A204.1 (cell line): ENCODE data around the gene VPS37D.
"Not testable (repeated sequence)": the region's sequence is repeated elsewhere in the genome, so short reads cannot be mapped to it uniquely, and the experiment has no call there.

Experiments
- FAIRE-seq: peaks from 2 replicates; lab custom pipeline; 2012; peaks lifted over from hg19 to GRCh38; lab: Jason Lieb, UNC

Gene VPS37D

DNA sequence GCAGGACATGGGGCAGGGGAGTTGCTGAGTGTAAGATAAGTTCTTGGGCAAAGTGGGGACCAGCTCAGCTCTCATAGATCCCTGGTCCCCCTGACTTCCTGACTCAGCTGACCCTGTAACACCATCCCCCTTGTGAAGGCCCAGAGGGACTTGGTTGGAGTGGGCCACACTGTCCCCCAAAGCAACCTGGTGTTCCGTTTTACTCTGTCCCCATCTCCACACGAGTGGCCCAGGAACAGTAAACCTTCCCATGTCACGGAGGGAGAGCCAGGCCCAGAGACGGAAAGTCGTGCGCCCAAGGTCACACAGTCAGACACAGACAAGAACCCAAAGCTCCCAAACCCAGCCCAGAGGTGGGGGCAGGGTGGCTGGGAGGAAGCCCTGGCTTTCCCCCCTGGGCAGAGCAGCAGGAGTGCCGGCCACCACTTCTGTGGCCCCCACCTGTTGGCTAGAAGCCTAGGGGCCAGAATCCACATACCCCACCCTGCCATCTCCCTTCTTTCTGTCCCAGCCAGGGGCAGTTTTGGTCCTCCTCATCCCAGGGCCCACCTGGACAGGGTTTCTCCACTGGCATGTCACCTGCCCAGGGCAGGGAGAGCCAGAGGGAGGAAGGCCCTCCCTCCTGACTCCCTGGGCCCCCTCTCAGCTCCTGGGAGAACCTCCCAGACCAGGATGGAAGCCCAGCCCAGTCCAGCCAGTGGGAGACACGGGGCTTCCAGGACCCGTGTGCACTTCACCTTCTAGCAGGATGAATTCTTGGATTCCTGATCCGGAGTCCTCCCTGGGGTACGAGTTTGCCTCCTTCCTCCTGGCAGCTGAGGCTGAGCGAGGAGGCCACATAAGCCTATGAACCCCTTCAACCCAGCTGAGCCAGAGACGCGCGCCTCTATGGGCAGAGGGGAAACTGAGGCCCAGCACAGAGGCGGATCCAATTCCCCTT, 20.6 kb upstream of the VPS37D start:
- FAIRE-seq = no peak

DNA sequence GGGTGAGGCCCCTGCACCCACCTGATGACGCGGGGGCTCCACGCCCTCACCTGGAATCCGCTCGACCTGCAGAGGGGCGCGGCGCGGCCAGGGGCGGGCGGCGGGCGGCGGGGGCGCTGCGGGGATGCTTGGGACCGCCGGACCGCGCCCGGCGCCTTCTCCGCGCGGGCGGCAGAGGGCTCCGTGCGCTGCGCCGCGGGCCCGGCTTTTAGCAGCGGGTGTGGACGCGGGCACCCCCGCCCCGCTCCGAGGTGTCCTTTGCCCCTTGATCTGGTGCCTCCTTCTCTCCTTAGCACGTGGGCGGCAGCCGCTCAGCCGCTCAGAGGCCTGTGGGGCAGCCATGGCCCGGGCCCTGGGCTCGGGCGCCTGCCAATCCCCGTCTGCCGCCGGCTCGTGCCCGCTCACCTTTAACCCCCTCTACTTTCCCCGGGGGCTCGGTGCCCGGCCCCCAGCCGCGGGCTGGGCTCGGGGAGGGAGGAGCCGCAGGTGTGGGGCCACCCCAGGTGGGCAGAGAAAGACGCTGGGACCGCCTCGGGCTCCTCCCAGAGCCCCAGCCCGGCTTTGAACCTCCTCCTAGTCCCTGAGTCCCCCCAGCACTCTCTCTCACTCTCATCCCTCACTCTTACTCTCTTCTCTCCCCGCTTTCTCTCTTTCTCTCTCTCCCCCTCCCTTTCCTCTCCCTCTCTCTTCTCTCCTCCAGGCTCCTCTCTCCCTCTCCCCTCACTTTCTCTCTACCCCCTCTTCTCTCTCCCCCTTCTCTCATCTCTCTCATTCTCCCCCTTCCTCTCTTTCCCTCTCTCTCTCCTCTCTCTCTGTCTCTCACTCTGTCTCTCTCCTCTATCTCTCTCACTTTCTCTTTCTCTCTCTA, 19.7 kb upstream of the VPS37D start:
- no peak for FAIRE-seq

DNA sequence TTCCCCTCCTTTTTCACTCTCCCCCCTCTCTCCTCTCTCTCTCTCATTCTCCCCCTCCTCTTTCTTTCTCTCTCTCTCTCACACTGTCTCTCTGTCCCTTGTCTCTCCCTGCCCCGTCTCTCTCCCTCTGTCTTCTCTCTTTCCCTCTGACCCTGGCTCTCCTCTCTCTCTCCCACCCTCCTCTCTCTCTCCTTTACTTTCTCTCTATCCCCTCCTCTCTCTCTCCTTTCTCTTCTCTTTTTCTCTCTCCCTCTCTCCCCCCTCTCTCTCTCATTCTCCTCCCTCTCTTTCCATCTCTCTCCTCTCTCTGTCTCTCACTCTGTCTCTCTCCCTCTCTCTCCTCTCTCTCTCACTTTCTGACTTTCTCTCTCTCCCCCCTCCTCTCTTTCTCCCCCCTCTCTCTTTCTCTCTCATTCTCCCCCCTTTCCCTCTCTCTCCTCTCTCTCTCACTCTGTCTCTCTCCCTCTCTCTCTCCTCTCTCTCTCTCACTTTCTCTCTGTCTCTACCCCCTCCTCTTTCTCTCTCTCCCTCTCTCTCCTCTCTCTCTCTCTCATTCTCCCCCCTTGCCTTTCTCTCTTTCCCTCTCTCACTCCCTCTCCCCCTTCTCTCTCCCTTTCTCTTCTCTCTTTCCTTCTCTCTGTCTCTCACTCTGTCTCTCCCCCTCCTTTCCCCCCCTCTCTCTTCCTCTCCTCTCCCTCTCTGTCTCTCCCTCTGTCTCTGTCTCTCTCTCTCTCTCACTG, 18.9 kb upstream of the VPS37D start:
- no peak for FAIRE-seq

DNA sequence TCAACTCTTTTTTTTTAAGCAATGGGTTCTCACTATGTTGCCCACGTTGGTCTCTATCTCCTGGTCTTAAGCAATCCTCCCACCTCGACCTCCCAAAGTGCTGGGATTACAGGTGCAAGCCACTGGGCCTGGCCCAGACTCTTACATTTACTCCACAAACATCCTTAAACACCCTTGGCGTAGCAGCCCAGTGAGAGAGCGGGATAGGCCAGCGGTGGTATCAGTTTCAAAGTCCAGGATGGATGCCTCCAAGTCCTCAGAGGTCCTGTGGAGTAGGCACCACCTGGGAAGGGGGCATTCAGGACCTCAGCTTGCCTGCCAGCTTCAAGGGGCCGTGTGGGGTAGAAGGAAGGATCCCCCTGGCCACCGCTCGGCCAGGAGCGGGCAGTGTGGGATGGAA, 18.1 kb upstream of the VPS37D start:
- no peak for FAIRE-seq

DNA sequence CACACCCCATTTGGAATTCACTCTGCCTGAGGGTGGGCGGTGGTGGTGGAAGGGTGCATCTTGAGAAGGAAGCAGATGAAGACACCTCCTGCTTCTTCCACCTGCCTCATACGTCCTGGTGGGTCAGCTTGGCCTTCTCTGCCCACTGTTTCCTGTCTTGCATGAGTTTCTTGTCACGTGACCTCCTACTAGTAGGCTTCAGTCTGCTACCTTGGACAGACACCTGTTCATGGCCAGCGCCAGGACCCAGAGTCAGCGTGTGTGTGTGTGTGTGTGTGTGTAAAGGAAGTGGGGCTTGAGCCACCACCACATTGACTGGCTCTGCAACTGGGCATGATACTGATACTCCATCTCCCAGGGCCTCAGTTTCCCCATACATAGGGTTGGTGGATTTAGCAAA, 17.1 kb upstream of the VPS37D start:
- no peak for FAIRE-seq

DNA sequence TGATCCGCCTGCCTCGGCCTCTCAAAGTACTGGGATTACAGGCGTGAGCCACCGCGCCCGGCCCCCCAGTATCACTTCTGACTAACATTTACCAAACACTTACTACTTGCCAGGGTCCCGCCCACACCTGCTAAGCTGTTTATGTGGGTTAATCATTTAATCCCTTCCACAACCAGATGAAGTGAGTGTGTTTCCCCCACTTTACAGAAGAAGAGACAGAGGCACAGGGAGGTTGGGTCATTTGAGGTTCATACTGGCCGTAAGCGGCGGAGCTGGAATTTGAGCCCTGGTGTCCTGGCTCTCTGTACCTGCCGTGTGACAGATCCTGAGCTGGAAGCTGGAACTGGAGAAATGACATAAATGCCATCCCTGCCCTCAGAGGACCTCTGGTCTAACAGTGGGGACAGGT, 15.1 kb upstream of the VPS37D start:
- FAIRE-seq = no peak

DNA sequence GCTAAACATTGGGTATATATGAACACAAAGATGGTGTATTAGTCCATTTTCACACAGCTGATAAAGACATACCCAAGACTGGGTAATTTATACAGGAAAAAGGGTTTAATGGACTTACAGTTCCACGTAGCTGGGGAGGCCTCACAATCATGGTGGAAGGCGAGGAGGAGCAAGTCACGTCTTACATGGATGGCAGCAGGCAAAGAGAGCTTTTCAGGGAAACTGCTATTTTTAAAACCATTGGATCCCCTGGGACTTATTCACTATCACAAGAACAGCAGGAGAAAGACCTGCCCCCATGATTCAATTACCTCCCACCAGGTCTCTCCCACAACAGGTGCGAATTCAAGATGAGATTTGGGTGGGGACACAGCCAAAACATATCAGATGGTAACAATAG, 12.3 kb upstream of the VPS37D start:
- not testable (repeated sequence) for FAIRE-seq

DNA sequence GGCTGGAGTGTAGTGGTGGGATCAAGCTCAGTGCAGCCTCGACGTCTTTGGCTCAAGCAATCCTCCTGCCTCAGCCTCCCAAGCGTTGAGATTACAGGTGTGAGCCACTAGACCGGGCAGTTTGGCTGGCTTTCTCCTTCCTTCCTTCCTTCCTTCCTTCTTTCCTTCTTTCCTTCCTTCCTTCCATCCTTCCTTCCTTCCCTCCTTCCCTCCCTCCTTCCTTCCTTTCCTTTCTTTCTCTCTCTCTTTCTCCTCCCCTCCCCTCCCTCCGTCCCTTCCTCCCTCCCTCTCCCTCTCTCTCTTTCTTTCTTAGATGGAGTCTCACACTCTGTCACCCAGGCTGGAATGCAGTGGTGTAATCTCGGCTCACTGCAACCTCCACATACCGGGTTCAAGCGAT, 7.6 kb upstream of the VPS37D start:
- no peak for FAIRE-seq

DNA sequence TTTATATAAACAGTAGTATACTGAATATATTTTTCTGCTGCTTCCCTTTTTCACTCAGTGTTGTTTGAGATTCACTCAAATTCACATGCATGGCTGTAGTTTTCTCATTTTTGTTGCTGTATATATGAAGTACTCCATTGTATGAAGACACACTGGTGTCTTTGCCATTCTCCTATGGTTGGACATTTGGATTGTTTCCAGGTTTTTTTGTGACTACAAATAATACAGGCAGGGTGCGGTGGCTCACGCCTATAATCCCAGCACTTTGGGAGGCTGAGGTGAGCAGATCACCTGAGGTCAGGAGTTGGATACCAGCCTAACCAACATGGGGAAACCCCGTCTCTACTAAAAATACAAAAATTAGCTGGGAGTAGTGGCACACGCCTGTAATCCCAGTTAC, 7.0 kb upstream of the VPS37D start:
- not testable (repeated sequence) for FAIRE-seq

DNA sequence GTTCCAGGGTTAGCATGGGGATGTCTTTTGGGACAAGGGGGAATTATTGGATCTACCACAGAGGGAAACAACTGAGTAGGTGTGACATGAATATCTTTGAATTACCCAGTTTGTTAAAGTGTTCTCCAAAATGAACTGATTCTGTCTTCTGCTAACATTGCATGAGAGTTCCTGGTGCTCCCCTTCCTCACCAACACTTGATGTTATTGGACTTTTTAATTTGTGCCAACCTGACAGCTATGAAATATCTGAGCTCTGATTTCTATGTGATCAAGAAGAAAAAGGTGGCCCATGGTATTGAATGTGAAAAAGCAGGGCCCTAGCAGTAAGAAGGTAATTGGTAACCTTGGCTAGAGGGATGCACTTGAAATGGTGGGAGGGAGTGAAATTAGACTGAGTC, 4.6 kb upstream of the VPS37D start:
- FAIRE-seq = no peak

DNA sequence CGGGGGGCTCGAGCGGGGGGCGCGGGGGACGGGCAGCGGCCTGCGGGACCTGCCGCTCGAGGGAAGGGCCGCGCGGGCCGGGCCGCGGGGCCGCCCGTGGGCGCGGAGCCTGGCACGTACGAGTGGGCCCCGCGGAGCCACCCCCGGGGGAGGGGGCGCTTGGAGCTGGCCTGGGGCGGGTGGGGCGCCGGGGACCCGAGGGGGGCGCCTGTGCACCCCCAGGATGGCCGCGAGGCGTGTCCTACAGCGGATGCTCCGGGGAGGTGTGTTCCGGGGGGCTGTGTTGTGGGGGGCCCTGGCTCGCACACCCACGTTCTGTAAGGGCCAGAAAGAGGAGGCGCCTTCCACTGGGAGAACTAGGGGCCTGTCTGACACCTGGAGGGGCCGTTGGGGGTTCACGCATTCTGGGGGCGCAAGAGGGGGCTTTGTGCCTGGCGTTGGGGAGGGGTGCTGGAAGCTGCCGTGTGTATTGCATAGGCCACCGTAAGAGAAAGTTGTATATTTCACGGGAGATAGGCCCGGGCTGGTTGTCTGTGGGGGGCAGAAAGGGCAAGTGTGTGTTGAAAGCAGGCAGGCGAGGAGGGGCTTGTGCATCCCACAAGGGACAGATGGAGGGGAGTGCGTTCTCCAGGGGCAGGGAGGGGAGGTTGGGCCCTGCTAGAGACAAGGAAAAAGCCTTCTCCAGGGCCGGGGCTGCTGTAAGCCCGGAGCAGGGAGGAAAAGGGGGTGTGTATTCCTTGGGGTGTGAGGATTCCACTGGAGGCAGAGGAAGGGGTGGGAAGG, 663 bp downstream of the VPS37D start:
- no peak for FAIRE-seq

DNA sequence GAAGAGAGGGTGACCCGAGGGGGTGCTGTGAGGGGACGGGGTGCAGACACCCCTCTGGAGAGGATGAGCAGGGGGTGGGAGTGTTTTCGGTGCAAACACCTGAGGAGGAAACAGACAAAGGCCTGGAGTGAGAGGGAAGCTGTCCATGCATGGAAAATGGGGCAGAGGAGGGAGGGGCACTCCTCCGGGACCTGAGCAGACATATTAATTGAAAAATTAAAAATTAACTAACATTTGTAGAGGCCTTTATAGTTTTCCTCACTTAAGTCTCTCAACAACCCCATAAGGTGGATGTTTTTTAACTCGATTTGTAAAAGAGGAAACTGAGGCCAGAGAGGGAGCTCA, 1.2 kb downstream of the VPS37D start:
- FAIRE-seq = no peak

DNA sequence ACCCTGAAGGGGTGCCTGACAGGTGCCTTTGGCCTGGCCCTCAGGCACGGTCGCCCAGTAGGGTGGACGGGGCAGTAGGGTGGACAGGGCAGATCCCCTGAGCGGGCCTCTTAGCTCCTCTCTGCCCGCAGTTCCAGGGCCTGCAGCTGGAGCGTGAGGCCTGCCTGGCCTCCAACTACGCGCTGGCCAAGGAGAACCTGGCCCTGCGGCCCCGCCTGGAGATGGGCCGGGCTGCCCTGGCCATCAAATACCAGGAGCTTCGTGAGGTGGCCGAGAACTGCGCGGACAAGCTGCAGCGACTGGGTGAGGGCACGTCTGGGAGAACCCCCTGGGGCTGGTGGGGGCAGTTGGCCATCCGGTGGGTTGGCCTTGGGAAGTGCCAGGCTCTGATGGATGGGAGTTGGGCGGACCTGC, 1.7 kb downstream of the VPS37D start:
- FAIRE-seq = no peak

DNA sequence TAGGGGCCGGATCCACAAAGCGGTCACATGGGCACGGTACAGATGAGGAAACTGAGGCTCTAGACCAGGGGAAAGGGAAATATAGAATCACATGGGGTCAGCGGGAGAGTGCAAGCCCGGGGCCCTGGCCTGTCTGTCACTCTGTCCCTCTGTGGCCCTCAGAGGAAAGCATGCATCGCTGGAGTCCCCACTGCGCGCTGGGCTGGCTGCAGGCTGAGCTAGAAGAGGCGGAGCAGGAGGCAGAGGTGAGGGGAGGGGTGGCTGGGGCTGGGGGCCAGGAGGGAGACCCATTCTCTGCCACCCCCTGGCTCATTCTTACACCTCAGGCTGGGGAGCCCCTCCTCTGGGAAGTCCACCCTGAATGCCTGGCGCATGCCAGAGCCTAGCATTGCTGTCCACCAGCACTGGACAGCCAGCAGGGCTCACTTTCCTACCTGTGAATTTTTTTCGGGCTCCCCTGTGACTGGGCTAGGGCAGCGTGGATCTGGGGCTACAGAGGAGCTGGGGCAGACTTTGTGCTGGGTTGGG, 2.3 kb downstream of the VPS37D start:
- FAIRE-seq = no peak

DNA sequence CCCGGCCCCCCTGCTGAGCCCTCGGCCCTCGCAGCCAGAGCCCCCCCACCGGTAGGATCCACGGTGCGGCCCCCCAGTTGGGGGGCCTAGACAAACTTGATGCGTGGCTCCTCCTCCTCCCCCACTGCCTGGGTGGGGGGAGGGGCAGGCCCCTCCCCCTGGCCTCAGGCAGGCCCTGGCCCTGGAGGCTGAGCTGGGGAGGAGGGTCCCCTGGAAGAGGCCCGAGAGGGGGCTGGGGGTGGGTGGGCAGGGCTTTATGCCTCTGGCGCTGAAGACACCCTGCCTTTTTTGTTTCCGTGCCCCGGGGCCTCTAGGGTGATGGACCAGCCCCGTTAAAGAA, 3.7 kb downstream of the VPS37D start:
- no peak for FAIRE-seq

DNA sequence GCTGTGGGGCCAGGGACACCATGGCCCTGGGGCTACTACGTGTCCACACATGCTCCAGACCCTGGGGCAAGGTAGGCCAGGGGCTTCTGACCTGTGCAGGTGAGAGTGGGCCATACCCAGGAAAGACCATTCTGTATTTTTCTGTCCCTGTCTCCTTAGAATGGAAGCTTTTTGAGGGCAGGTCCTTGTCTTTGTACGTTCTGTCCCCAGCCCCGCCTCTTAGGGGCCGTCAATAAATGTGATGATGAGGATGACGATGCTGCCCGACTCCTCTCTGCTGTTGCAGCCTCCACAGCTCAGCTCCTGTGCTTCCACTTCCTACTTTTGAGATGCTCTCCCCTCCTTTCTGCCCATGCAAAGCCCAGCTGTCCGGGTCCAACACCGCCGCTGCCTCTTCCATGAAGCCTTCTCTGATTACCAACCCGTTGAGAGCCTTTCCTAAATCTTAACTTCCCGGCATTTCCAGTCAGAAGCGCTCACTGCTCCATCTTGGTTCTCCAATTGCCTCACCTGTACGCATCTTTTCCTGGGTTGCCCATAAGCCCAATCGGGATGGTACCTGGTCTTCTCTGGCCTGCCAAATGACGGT, 4.3 kb downstream of the VPS37D start:
- no peak for FAIRE-seq

DNA sequence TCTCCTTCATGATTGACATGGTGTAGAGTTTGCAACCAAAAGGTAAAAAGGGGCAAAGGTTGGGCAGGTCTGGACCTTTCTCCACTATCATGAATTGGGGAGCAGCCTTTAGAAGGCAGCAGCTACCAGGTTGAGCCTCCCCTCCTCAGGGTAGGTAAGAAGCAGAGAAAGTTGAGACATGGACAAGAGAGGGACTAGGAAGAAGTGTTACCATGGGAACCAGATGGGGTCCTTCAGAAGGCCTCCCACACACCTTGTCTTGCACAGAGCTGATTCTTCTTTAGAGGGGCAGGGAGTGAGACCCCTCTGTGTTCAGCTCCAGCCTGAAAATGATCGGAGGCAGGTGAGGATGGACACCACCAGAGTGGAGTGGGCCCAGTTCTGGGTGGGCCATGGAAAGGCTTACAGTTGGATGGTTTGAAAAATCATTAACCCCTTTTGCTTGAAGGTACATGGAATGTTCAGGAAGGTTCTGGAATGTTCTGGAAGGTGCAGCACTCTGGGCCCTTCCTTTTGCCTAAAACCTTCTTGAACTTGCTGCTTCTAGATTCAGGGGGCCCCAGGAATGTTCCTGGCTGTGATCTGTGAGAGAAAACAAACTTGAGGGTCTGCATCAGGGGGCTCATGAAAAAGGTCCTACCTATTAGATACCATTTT, 7.0 kb downstream of the VPS37D start:
- no peak for FAIRE-seq

DNA sequence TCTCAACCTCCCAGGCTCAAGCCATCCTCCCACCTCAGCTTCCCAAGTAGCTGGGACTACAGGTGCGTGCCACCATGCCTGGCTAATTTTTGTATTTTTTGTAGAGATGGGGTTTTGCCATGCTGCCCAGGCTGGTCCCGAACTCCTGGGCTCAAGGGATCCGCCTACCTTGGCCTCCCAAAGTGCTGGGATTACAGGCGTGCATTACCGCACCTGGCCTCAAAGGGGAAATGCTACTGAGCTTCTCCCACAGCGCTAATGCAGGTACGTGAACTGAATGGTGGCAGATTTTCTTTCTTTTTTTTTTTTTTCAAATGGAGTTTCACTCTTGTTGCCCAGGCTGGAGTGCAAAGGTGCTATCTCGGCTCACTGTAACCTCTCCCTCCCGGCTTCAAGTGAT, 8.4 kb downstream of the VPS37D start:
- FAIRE-seq = not testable (repeated sequence)

DNA sequence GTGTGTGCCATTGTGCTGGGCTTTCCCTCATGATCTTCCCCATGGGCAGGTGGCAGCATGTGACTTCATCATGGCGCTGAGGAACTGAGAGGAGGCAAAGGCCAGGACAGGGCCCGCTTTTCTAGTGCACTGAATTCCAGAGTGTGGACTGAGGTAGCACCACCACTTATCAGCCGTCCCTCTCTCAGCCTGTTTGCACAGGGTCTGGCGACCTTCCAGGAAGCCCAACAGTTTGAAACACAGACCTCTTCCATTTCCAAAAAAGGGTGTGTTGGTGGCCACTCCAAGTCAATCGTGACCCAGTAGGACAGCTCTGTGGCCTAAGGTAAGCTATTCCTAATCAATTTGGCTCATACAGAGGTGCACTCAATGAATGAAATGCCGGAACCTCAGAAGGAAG, 11.2 kb downstream of the VPS37D start:
- no peak for FAIRE-seq

DNA sequence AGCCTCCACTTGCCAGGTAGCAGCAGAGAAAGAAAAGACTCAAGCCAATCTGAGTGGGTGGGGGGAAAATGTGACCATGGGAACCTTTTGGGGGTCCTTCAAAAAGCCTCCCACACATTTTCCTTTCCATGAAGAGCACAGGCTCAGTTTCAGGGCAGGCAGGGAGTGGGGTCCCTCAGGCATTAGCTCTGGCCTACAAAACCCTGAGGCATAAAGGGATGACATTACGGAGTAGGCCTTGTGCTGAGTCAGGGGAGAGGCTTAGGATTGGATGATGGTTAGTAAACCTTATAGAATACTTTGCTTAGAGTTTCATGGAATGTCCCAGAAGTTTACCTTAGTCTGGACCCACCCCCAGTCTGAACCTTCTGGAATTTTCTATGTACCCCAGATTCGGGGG, 12.1 kb downstream of the VPS37D start:
- no peak for FAIRE-seq

DNA sequence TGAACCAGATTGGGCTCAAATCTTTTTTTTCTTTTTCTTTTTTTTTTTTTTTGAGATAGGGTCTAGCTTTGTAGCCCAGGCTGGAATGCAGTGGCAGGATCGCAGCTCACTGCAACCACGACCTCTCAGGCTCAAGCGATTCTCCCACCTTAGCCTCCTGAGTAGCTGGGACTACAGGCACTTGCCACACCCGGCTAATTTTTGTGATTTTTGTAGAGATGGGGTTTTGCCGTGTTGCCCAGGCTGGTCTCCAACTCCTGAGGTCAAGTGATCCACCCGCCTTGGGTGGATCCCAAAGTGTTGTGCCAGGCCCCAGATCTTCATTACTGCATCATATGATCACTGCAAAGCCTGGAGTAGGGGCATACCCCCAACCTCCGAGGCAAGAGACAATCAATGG, 12.9 kb downstream of the VPS37D start:
- no peak for FAIRE-seq
